ENCODE results near the gene FAM149A.

Gene FAM149A

DNA sequence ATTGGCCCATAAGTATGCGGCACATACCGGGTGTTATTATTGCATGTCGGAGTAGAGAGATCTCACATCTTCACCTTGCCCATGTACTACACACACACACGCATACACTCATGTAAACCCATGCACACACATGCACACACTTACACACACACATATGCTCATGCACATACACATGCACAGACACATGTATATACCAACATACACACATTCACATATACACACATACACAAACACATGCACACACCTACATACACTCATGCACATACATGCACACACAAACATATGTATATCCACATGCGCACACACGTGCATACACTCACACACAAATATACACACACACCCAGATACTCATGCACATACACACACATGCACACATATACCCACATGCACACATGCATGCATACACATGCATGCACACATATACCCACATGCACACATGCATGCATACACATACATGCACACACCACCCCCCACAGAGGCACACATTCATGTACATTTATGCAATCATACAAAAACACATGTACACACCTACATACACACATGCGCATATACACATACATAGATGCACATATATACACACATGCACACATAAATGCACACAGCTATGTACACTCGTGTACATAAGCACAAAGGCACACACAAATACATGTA, 98.1 kb downstream of the FAM149A start:
- DNase-seq: no peak
- H3K36me3 ChIP-seq: no peaks in the 10 kb centered on the region
- H3K4me1 ChIP-seq: no peaks in the 10 kb centered on the region; the same call in 1 of the 2 replicates
- TF ChIP-seq CTCF (IDR thresholded peaks at IDR 0.05; ENCODE audit: low read depth, low read length): no peak
- H3K4me3 ChIP-seq (ENCODE audit: low read depth, low read length): no peak overlapping the region
- H3K27me3 ChIP-seq: peaks cover 13% of the 10 kb centered on the region
- H3K9me3 ChIP-seq: no peaks in the 10 kb centered on the region; the same call in 1 of the 2 replicates

DNA sequence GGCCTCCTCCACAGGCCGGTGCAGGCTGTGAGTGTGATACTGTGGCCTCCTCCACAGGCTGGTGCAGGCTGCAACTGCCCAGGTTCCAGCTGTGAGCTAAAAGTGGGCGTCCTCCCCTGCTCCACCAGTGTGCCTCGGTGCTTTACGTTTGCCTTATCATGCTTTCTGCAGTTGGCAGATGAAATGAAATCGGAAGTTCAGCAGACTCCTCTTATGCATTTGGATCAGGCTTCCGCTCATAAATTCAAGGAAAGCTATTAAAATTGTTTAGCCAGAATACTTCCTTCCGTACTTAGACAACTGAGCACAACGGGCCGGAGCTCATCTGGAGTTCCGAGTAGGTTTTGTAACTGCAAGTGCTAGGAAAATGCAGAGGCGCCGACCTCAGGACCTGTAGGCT, 98.9 kb downstream of the FAM149A start:
- Histone ChIP-seq H3K36me3 (no peaks in the 10 kb centered on the region), H3K27me3 (peaks cover 6% of the 10 kb centered on the region), H3K9me3 (no peaks in the 10 kb centered on the region; the same call in 1 of the 2 replicates), H3K4me1 (no peaks in the 10 kb centered on the region; the same call in 1 of the 2 replicates), H3K4me3 (ENCODE audit: low read depth, low read length) (peak overlapping the region; percentile 49)
- DNase-seq: no peak
- no peak for TF ChIP-seq CTCF (IDR thresholded peaks at IDR 0.05; ENCODE audit: low read depth, low read length)

- peak overlapping the region; percentile 49 for H3K4me3 ChIP-seq (ENCODE audit: low read depth, low read length)
- no peak for TF ChIP-seq CTCF (IDR thresholded peaks at IDR 0.05; ENCODE audit: low read depth, low read length)
- H3K4me1 ChIP-seq: no peaks in the 10 kb centered on the region; the same call in 1 of the 2 replicates
- H3K27me3 ChIP-seq: no peaks in the 10 kb centered on the region
- no peaks in the 10 kb centered on the region; the same call in 1 of the 2 replicates for H3K9me3 ChIP-seq
- no peaks in the 10 kb centered on the region for H3K36me3 ChIP-seq
- DNase-seq: peak; percentile 63
Measured at GRCh38 chr4:186204103-186204559, 99.6 kb downstream of the FAM149A start.

GRCh38 chr4:186204686-186205085, 100.2 kb downstream of the FAM149A start:
- no peak for DNase-seq
- H3K4me1 ChIP-seq: no peaks in the 10 kb centered on the region; the same call in 1 of the 2 replicates
- H3K36me3 ChIP-seq: no peaks in the 10 kb centered on the region
- H3K4me3 ChIP-seq (ENCODE audit: low read depth, low read length): peak overlapping the region; percentile 49
- no peak for TF ChIP-seq CTCF (IDR thresholded peaks at IDR 0.05; ENCODE audit: low read depth, low read length)
- no peaks in the 10 kb centered on the region for H3K27me3 ChIP-seq
- no peaks in the 10 kb centered on the region; the same call in 1 of the 2 replicates for H3K9me3 ChIP-seq

- no peaks in the 10 kb centered on the region; the same call in 1 of the 2 replicates for H3K9me3 ChIP-seq
- TF ChIP-seq CTCF (IDR thresholded peaks at IDR 0.05; ENCODE audit: low read depth, low read length): no peak
- H3K36me3 ChIP-seq: no peaks in the 10 kb centered on the region
- no peaks in the 10 kb centered on the region for H3K27me3 ChIP-seq
- H3K4me1 ChIP-seq: no peaks in the 10 kb centered on the region; the same call in 1 of the 2 replicates
- no peak overlapping the region for H3K4me3 ChIP-seq (ENCODE audit: low read depth, low read length)
- no peak for DNase-seq
Measured at GRCh38 chr4:186205156-186205555, 100.7 kb downstream of the FAM149A start.

- H3K9me3 ChIP-seq: no peaks in the 10 kb centered on the region
- DNase-seq: no peak
- no peak for TF ChIP-seq CTCF (IDR thresholded peaks at IDR 0.05; ENCODE audit: low read depth, low read length)
- H3K4me3 ChIP-seq (ENCODE audit: low read depth, low read length): no peak overlapping the region
- H3K4me1 ChIP-seq: no peaks in the 10 kb centered on the region
- H3K36me3 ChIP-seq: no peaks in the 10 kb centered on the region
- no peaks in the 10 kb centered on the region for H3K27me3 ChIP-seq
Measured at GRCh38 chr4:186216465-186217024, 112.0 kb downstream of the FAM149A start.

All from BE2C (cell line).